Stimulated activated CD8-positive, alpha-beta memory T cell treated with anti-CD3 and anti-CD28 coated beads, Interleukin-15, amount 100 ng/mL, for 1 hour (primary cell): Measurements from ENCODE around the gene GABRB1.

ENCODE experiments used
- DNase-seq: peaks from one replicate; pipeline ENCODE4 v3.0.0-alpha.2; 2020; ENCODE audit warnings: low read depth

GABRB1 gene

GRCh38 chr4:47031011-47031678 lies at the start of gene GABRB1:
Gene GABRB1 (plus strand): TSS chr4:47031567.
- DNase-seq: no peak

- DNase-seq: no peak
These were observed 46.6 kb upstream of the GABRB1 start for GRCh38 chr4:46984781-46985180.

GRCh38 chr4:46986922-46987638 lies 44.3 kb upstream of the GABRB1 start:
- no peak for DNase-seq

GRCh38 chr4:46992338-46992737 lies 39.0 kb upstream of the GABRB1 start:
- no peak for DNase-seq

DNA sequence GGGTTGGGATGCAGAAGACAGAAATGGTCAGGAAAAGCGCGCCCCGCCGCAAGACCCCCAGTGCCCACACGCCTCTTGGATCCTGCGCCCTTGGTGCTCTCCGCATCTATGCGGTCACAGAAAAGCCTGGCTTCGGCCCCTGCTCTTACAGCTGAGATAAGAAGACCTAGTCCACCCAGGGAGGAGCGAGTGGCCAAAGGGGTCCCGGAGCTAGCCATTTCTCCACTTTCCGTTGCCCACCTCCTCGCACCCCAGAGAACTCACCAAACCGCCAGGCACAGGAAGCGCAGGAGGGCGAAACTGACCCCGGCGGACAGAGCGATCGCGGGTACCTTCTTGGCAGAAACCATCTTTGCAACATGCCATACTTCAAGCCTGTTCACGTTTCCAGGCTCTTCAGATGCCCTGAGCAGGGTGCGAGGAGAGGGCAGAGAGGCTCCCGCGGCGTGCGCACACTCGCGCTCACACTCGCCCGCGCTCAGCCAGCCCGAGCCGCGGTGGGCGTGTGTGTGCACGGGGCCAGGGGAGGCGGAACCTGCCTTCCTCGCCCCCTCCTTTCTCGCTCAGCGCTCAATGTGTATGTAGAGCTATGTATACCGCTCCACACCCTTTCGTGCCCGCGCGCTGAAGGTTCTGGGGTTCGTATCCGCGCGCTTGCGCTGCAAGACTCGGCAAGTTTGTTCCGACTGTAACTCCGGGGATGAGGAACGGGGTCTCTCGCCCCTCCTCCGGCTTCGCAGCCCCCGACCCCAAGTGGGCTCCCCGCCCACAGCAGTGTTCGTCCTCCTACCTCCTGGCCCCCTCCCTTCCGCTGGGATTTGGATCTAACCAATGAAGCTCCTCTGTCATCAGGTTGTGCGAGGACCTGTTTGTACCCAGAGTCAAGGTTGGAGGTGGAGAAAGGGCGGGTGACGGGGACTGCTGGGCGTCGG lies 38.0 kb upstream of the GABRB1 start, which contains the start of gene GABRA4:
TSS of gene GABRA4 (minus strand) at position 507 of the 932 bp plus-strand sequence. CDS start at position 350, 157 bp downstream.
- DNase-seq: no peak

- DNase-seq: no peak
These were observed 37.4 kb upstream of the GABRB1 start for GRCh38 chr4:46994007-46994405.

- DNase-seq: no peak
These were observed 31.8 kb upstream of the GABRB1 start for GRCh38 chr4:46999566-46999965.

GRCh38 chr4:47000406-47000805 lies 31.0 kb upstream of the GABRB1 start:
- DNase-seq: no peak

GRCh38 chr4:47002580-47002979 lies 28.8 kb upstream of the GABRB1 start:
- DNase-seq: no peak

DNA sequence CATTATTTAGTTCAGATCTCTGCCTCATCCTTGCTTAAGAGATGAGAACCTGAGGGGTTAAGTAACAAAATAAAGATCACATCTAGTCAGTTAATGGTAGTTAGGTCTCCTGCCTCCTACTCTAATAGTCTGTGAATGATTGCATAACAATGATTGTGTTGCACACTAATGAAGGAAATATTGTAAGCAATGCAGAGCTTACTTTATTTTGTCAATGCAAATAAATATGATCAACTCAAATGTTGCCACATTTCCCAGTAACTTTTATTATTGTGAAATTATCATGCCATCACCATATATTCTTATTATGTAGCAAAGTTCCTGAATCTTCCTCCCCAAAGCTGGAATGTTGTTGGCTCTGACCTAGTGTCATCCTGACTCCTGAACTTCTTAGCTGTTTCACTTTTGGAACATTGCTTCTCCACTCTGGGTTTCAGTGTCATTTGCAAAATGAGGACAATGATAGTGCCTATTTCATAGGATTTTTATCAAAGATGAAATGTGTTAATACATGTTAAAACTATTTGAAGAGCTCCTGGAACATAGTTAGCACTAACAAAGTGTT lies 20.9 kb upstream of the GABRB1 start:
- DNase-seq: no peak

DNA sequence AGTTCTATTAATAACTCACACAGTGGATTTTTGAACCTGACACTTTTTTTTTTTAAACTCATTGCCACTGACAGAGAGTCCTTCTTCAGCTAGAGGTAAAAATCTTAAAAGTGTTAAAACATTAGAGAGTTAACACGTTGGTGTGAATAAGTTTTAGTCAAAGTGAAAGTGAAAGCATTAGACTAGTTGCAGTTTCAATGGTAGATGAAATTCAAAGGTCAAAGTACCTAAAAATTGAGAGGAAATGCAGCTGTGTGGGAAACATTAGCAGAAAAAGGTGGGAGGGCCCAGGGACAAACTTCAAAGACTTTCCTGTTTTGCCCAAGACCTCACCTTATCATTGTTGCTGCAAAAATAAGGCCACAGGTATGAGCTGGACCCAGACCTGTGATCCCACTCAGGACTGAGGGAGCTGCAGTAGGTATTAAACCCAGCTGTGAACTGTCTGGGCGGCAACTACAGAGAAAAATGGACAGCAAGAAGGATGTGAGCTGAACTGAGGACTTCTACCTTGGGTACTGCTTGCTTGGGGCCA lies 20.4 kb upstream of the GABRB1 start:
- no peak for DNase-seq

- no peak for DNase-seq
These were observed 18.7 kb upstream of the GABRB1 start for GRCh38 chr4:47012676-47013075.

- no peak for DNase-seq
These were observed 18.0 kb upstream of the GABRB1 start for GRCh38 chr4:47013373-47013772.

DNA sequence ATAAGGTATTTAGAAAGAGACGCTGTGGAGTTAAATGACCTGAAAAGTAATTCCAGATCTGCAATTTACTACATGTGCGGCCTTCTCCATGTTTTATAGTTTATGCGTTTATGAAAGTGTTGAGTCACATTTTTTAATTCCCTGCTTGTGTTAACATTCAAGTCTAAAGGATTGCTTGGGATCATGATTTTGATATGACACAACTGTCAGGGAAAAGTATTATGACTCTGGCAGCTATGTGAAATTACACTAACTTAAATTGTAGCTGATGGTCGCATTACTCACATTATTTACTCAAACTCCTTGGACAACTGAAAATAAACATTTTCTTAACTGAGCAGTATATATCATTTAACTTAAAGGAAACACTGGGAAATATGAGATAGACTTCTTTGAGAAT lies 14.3 kb upstream of the GABRB1 start:
- no peak for DNase-seq

GRCh38 chr4:47017494-47017893 lies 13.9 kb upstream of the GABRB1 start:
- DNase-seq: no peak

- no peak for DNase-seq
These were observed 511 bp downstream of the GABRB1 start for GRCh38 chr4:47031751-47032404.

DNA sequence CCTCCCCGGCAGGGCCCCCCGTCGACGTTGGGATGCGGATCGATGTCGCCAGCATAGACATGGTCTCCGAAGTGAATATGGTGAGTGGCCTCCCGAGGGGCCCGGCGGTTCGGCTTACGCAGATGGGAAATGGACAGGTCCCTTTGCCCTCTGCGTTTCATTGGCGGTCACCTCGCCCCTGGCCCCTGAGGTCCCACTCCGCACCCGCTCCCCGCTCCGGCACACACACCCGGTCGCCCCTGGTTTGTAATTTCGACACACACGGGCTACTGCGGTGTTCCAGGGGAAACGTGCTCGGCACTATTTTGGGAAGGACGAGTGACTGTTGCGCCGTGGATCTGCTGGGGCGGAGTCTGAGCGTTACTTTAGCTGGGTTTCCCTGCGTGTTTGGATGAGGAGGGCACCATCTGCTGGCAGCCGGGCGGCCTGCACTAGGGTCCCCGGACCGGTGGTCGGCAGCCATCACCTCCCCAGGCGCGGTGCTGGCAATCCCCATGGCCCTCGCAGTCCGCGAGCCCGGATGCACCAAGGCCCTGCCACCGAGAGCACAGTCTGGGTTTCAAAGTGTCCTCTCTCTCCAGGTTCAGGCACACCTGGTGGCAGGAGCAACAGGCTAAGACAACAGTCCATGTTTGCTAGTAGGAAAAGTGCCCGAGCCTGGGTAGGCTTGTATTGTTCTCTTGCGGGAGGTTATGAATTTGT lies 1.2 kb downstream of the GABRB1 start:
- no peak for DNase-seq

- DNase-seq: no peak
These were observed 6.9 kb downstream of the GABRB1 start for GRCh38 chr4:47038263-47038662.

- DNase-seq: no peak
These were observed 9.5 kb downstream of the GABRB1 start for GRCh38 chr4:47040828-47041227.

DNA sequence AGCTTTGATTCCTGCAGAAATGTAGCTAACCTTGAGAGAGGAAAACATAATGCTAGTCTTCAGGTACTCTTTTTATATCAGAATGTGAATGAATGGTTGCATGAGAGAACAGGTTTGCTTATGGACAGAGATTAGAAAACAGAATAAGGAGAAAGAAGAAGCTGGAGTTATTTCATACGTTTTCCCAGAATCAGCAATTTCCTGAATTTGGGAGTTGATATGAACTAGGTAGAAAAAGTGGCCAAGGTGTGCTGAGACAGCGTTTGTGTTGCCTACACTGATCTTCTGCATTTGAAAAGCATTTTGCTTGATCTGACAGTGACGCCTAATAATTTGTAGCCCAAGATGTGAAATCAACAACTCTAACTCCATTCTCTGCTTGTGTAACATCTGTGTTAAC lies 12.5 kb downstream of the GABRB1 start:
- no peak for DNase-seq

DNA sequence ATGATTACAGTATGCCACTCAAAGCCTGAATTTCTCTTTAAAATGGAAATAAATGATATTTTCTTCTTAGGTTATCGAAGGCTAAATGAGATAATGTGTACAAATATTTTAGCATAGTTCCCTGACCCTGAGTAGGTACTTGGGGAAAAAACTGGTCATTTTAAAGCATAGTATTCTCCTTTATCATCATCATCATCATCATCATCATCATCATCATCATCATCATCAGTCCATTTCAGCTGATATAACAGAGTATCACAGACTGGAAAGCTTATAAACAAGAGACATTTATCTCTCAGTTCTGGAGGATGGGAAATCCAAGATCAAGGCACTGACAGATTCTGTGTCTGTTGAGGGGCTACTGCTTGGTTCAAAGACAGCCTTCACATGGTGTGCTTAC lies 13.9 kb downstream of the GABRB1 start:
- DNase-seq: no peak
